GM21390 (cell line): ENCODE data around the gene CREB5.
A peak's percentile ranks its signal among the peaks of the same experiment; 100 is the strongest.
"Not testable (repeated sequence)": the region's sequence is repeated elsewhere in the genome, so short reads cannot be mapped to it uniquely, and the experiment has no call there.

Experiments
- ATAC-seq: cut with Tn5 transposase; IDR thresholded peaks from one replicate; pipeline ENCODE4 v1.9.1; 2021; ENCODE audit not compliant: unreplicated experiment

Gene CREB5

GRCh38 chr7:28800150-28800549, 387.8 kb downstream of the CREB5 start:
- ATAC-seq: no peak

GRCh38 chr7:28802450-28802849, 390.1 kb downstream of the CREB5 start:
- no peak for ATAC-seq

GRCh38 chr7:28804157-28804556, 391.8 kb downstream of the CREB5 start:
- no peak for ATAC-seq

GRCh38 chr7:28804990-28805389, 392.7 kb downstream of the CREB5 start:
- ATAC-seq: no peak

- no peak for ATAC-seq
These were observed 394.5 kb downstream of the CREB5 start for GRCh38 chr7:28806841-28807240.

GRCh38 chr7:28807396-28807994, 395.2 kb downstream of the CREB5 start:
- ATAC-seq: no peak

GRCh38 chr7:28808796-28809533, 396.6 kb downstream of the CREB5 start:
- ATAC-seq: no peak

- ATAC-seq: no peak
These were observed 398.7 kb downstream of the CREB5 start for GRCh38 chr7:28811008-28811407.

- ATAC-seq: no peak
These were observed 399.5 kb downstream of the CREB5 start for GRCh38 chr7:28811701-28812430.

GRCh38 chr7:28812616-28813015, 400.3 kb downstream of the CREB5 start:
- ATAC-seq: no peak

GRCh38 chr7:28813243-28813962, 401.1 kb downstream of the CREB5 start:
- no peak for ATAC-seq

GRCh38 chr7:28815369-28815927, 403.1 kb downstream of the CREB5 start:
- ATAC-seq: peak; percentile 45

- ATAC-seq: peak; percentile 80
These were observed 403.6 kb downstream of the CREB5 start for GRCh38 chr7:28815928-28816373.

- no peak for ATAC-seq
These were observed 406.7 kb downstream of the CREB5 start for GRCh38 chr7:28818996-28819395.

- ATAC-seq: no peak
These were observed 411.3 kb downstream of the CREB5 start for GRCh38 chr7:28823582-28823981.

- ATAC-seq: not testable (repeated sequence)
These were observed 413.6 kb downstream of the CREB5 start for GRCh38 chr7:28825817-28826448.

- ATAC-seq: no peak
These were observed 418.5 kb downstream of the CREB5 start for GRCh38 chr7:28830846-28831245.

- no peak for ATAC-seq
These were observed 420.4 kb downstream of the CREB5 start for GRCh38 chr7:28832669-28833068.

- ATAC-seq: no peak
These were observed 423.5 kb downstream of the CREB5 start for GRCh38 chr7:28835800-28836199.

- no peak for ATAC-seq
These were observed 424.4 kb downstream of the CREB5 start for GRCh38 chr7:28836716-28837115.

- ATAC-seq: no peak
These were observed 424.9 kb downstream of the CREB5 start for GRCh38 chr7:28837216-28837615.
